Common myeloid progenitor, CD34-positive (primary cell): ENCODE measurements around the gene RFXAP.
A peak's percentile ranks its signal among the peaks of the same experiment; 100 is the strongest.

ENCODE experiments used
- CTCF ChIA-PET: fragments of 350-600 bp; sonication (Branson Sonifier 250); formaldehyde crosslinking; loops from one replicate; lab custom pipeline; 2021; ENCODE audit warnings: antibody characterized with exemption; lab: Charles Lee
- POLR2A ChIA-PET: fragments of 350-600 bp; sonication (Branson Sonifier 250); formaldehyde crosslinking; loops from one replicate; lab custom pipeline; 2021; ENCODE audit warnings: antibody characterized with exemption; lab: Charles Lee
- DNase-seq, 3 donors: peaks; one replicate each; pipeline versions ENCODE4 v3.0.0 to v3.0.0-alpha.2; 2013
- H3K27ac ChIP-seq, 2 experiments: 1 replicate in 1 of 2; 2 replicates in 1 of 2; pipeline ENCODE4 v1.7.0; 2013; ENCODE audit warnings: inconsistent platforms in 2 of 2, low read length in 2 of 2, mild to moderate bottlenecking in 2 of 2, low read depth in 1 of 2, moderate library complexity in 1 of 2; ENCODE audit not compliant: severe bottlenecking in 2 of 2, insufficient read depth in 1 of 2, poor library complexity in 1 of 2
- H3K27me3 ChIP-seq, 5 experiments: replicated peaks in 2 of 5; 1 replicate in 3 of 5; 2 replicates in 2 of 5; pipeline versions ENCODE4 v1.6.1 to v1.7.0; 2013; ENCODE audit warnings: low read length in 4 of 5, mild to moderate bottlenecking in 2 of 5, moderate library complexity in 2 of 5, inconsistent platforms in 1 of 5; ENCODE audit not compliant: insufficient read depth in 5 of 5, control insufficient read depth in 4 of 5
- H3K36me3 ChIP-seq, 4 experiments: 1 replicate in 2 of 4; 2 replicates in 2 of 4; pipeline versions ENCODE4 v1.6.1 to v1.7.0; 2013; ENCODE audit warnings: low read length in 3 of 4, control low read depth in 1 of 4, mild to moderate bottlenecking in 1 of 4; ENCODE audit not compliant: control insufficient read depth in 4 of 4, insufficient read depth in 4 of 4
- H3K4me1 ChIP-seq, 4 experiments: 1 replicate in 3 of 4; 2 replicates in 1 of 4; pipeline versions ENCODE4 v1.6.1 to v1.7.1; 2013; ENCODE audit warnings: low read length in 3 of 4, mild to moderate bottlenecking in 3 of 4, control low read depth in 1 of 4, inconsistent platforms in 1 of 4, moderate library complexity in 1 of 4; ENCODE audit not compliant: control insufficient read depth in 4 of 4, insufficient read depth in 4 of 4; ENCODE audit errors: control extremely low read depth in 1 of 4
- H3K4me3 ChIP-seq, 7 experiments: 1 replicate in 4 of 7; 2 replicates in 3 of 7; pipeline versions ENCODE4 v1.5.1 to v1.7.0; 2013; ENCODE audit warnings: mild to moderate bottlenecking in 7 of 7, low read length in 6 of 7, moderate library complexity in 6 of 7, inconsistent platforms in 2 of 7, low read depth in 2 of 7, control low read depth in 1 of 7; ENCODE audit not compliant: insufficient read depth in 4 of 7, control insufficient read depth in 1 of 7; ENCODE audit errors: extremely low read depth in 1 of 7
- H3K9me3 ChIP-seq, 5 experiments: 1 replicate in 4 of 5; 2 replicates in 1 of 5; pipeline versions ENCODE4 v1.6.1 to v1.7.1; 2013; ENCODE audit warnings: low read length in 4 of 5, mild to moderate bottlenecking in 2 of 5, inconsistent platforms in 1 of 5, low read depth in 1 of 5, moderate library complexity in 1 of 5; ENCODE audit not compliant: control insufficient read depth in 4 of 5, insufficient read depth in 2 of 5; ENCODE audit errors: control extremely low read depth in 1 of 5
- WGBS: methylation state at CpG from one replicate; pipeline ENCODE4 v1.1.5; 2013; ENCODE audit not compliant: insufficient coverage; 5-methylcytosine and 5-hydroxymethylcytosine counted together

The RFXAP gene

GRCh38 chr13:36875961-36876360 is 56.9 kb downstream of the RFXAP start:
- peaks cover 0 to 1% (median 0%) of the 10 kb centered on the region in 4 experiments for H3K4me1 ChIP-seq
- no peaks in the 10 kb centered on the region for H3K36me3 ChIP-seq
- POLR2A ChIA-PET: no interaction called here
- H3K27ac ChIP-seq: no peak overlapping the region
- 100% methylated on average over 1 of the region's 4 CpGs for WGBS
- no peaks in the 10 kb centered on the region for H3K9me3 ChIP-seq
- peaks cover 0 to 2% (median 0%) of the 10 kb centered on the region in 5 experiments for H3K27me3 ChIP-seq
- H3K4me3 ChIP-seq: no peak overlapping the region
- DNase-seq: peak in 1 of 3 donors; percentile 40
- CTCF ChIA-PET: no interaction called here
